Hindlimb muscle (tissue), 1 donor: Measurements from ENCODE around the gene PSMB9. TPM values are rescaled to one million over a fixed set of nuclear protein-coding genes. Genes with fewer than 3 reads are reported as not detected.

Experiments
- DNase-seq: peaks from one replicate; pipeline ENCODE4 v3.0.0-alpha.2; 2013
- polyA plus RNA-seq: library from polyadenylated mRNA; unstranded; fragments of 120-200 nt; gene quantifications from one replicate; pipeline ENCODE4 v1.2.1, GENCODE V29; 2013; ENCODE audit not compliant: insufficient read length

PSMB9 gene
- polyA plus RNA-seq, 1 donor: 4.2 TPM

GRCh38 chr6:32840604-32841246, 13.3 kb upstream of the PSMB9 start:
- no peak for DNase-seq

GRCh38 chr6:32842021-32842650, 11.9 kb upstream of the PSMB9 start:
- DNase-seq: no peak

- no peak for DNase-seq
Observed at GRCh38 chr6:32842690-32843089, 11.3 kb upstream of the PSMB9 start.

- DNase-seq: peak; percentile 17
Observed at GRCh38 chr6:32843331-32843978, 10.5 kb upstream of the PSMB9 start.

- DNase-seq: peak; percentile 94
Observed at GRCh38 chr6:32843979-32844838, 9.8 kb upstream of the PSMB9 start, which contains the start of gene PSMB8. Gene PSMB8, minus strand, starts transcription at chr6:32844047. Its CDS starts 51 bp downstream, at chr6:32843996.

- DNase-seq: no peak
Observed at GRCh38 chr6:32844839-32845383, 9.1 kb upstream of the PSMB9 start.

GRCh38 chr6:32845384-32845884, 8.6 kb upstream of the PSMB9 start:
- no peak for DNase-seq

- no peak for DNase-seq
Observed at GRCh38 chr6:32847004-32847403, 7.0 kb upstream of the PSMB9 start.

- no peak for DNase-seq
Observed at GRCh38 chr6:32847795-32848194, 6.2 kb upstream of the PSMB9 start.

GRCh38 chr6:32849126-32849525, 4.9 kb upstream of the PSMB9 start:
- no peak for DNase-seq

GRCh38 chr6:32851025-32851424, 3.0 kb upstream of the PSMB9 start:
- no peak for DNase-seq

GRCh38 chr6:32852018-32852843, 1.8 kb upstream of the PSMB9 start:
- no peak for DNase-seq

- peak; percentile 32 for DNase-seq
Observed at GRCh38 chr6:32852844-32853540, 1.0 kb upstream of the PSMB9 start.

GRCh38 chr6:32854376-32855178, 585 bp downstream of the PSMB9 start:
- DNase-seq: peak; percentile 54

- DNase-seq: no peak
Observed at GRCh38 chr6:32855467-32856174, 1.6 kb downstream of the PSMB9 start.

GRCh38 chr6:32857156-32857891, 3.3 kb downstream of the PSMB9 start:
- no peak for DNase-seq

GRCh38 chr6:32858194-32858593, 4.2 kb downstream of the PSMB9 start:
- no peak for DNase-seq

- DNase-seq: no peak
Observed at GRCh38 chr6:32860674-32861073, 6.7 kb downstream of the PSMB9 start.

GRCh38 chr6:32862725-32863124, 8.7 kb downstream of the PSMB9 start:
- DNase-seq: no peak
